HG02610 (cell line): ENCODE results near the gene TLK1.

ENCODE experiments used
- ATAC-seq: cut with Tn5 transposase; IDR thresholded peaks from one replicate; pipeline ENCODE4 v1.9.1; 2021; ENCODE audit warnings: mild to moderate bottlenecking, moderate library complexity; ENCODE audit not compliant: unreplicated experiment

Gene TLK1

DNA sequence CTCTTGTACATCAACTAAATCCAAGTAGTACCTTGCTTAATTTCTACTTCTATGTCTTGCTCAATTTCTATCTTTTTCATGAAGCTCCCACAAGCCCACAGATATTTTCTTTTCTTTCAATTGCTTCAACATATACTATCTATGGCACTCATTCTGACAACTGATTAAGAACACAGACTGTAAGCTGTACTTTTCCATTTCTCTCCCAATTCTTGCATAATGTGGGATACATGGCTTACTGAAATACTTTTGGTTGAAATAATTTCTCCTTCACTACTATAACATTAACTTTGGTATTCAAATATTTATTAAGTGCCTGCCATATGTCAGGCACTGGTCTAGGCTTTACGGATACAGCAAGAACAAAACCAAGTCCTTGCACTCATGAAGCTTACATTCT is 146.8 kb downstream of the TLK1 start:
- no peak for ATAC-seq

GRCh38 chr2:171009386-171009785 is 151.3 kb downstream of the TLK1 start:
- ATAC-seq, result no peak

DNA sequence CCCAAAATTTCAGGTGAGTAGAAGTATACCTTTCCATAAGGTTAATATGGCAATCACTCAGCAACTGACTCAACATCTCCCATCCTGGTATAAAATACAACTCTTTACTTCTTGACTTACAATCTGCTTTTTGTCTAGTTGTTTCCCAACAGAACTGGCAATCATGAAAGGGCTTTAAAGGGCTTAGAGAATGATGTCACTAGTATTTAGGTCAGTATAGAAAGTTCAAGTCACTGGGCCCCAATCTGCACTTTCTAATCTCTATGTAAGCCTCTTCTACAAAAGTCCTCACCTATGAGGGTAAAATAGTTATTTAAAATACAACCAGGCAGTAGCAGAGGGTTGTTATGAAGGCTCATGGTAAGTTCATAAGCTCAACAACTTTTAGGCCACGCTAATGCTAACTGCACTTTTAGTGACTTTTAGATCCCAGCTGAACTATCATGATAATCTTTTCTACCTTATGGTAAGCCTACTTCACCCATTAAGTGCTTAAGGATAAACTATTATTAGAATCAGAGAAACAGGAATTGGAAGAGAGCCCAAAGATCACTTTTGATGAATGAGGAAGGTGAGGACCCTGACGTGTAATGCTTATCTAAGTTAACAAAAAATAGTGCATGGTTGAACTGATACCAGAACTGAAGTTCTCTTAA is 152.0 kb downstream of the TLK1 start:
- no peak for ATAC-seq

DNA sequence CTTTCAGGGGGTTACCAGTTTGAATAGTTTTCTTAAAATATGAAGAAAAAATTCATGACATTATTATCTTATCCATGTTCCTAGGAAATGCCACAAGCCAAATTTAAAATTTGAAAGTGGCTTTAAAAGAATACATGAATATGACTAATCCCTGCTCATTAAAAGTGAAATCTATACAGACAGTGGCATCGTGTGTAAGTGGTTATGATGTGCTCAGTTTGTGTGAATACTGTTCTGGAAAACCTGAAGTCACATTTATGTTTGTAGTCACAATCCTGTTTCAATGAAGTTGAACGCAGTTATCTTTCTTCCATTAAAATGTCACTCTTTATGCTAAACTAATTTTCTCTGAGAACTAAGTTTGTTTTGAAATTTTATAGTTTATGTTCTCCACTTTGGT is 155.9 kb downstream of the TLK1 start:
- ATAC-seq, result no peak

- ATAC-seq, result no peak
These were observed 156.3 kb downstream of the TLK1 start for GRCh38 chr2:171004363-171004762.

DNA sequence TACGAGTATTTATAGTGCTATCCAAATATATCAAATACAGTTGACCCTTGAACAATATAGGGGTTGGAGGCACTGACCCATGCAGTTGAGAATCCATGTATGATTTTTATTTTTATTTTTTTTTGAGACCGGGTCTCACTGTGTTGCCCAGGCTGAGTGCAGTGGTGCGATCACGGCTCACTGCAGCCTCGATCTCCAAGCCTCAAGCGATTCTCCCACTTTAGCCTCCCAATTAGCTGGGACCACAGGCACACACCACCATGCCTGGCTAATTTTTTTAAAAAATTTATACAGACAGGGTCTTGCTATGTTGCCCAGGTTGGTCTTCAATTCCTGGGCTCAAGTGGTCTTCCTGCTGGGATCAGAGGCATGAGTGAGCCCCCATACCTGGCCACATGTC is 161.0 kb downstream of the TLK1 start:
- ATAC-seq, result no peak

GRCh38 chr2:170997893-170998597 is 162.6 kb downstream of the TLK1 start:
- no peak for ATAC-seq

DNA sequence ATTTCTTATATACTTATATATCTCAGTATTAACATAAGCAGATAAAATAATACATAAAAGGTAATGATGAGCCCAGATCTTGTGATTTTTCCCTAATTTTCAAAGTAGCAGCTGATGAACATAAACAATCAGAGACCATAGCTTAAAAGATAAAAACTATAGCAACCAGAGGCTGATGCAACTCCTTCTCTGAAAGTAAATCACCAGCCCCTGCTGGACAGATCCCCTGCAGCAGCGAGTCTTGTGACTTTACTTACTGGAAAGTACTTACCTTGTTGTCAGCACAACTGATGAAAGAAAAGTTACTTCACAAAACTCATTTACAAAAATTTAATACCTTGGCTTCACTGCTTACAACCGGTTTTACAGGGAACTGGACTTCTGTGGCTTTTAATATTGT is 164.4 kb downstream of the TLK1 start:
- no peak for ATAC-seq

- no peak for ATAC-seq
These were observed 169.1 kb downstream of the TLK1 start for GRCh38 chr2:170991398-170992182.

GRCh38 chr2:170986566-170987258 is 174.0 kb downstream of the TLK1 start:
- ATAC-seq, result no peak

GRCh38 chr2:170985407-170985806 is 175.3 kb downstream of the TLK1 start:
- ATAC-seq, result no peak

DNA sequence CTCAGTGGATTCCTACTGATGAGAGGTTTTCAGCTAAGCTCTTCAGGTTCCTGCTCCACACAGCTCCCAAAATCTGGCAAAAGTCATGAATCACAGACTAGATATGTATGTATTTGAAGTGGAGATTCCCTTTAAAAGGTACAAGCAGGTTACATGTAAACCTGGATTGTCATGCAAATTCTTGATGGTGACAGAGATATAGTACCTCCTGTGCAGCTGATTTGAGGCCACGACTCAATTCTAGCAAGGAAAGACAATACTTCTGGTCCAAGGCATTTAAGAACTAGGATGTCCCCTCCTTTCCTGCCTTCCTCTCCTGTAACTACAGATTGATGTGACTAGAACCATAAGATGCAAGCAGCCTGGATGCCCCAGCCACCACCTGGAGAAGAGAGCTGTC is 176.6 kb downstream of the TLK1 start:
- ATAC-seq, result no peak

DNA sequence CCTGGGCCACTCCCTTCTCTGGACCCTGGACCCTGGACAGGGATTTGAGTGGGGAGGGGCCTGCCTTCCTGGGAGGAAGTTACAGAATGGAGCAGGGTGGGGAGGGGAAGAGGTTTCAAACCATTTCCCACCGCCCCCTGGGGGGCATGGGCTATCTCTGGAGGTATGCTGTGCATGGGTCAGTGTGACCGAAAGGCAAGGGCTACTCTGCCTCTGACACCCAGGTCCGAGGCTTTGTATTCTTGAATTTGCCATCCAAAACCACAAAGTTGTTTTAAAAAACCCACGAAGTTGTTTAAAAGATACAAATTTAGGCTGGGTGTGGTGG is 184.8 kb downstream of the TLK1 start:
- no peak for ATAC-seq

GRCh38 chr2:170975127-170975942 is 185.4 kb downstream of the TLK1 start:
- ATAC-seq, result no peak

DNA sequence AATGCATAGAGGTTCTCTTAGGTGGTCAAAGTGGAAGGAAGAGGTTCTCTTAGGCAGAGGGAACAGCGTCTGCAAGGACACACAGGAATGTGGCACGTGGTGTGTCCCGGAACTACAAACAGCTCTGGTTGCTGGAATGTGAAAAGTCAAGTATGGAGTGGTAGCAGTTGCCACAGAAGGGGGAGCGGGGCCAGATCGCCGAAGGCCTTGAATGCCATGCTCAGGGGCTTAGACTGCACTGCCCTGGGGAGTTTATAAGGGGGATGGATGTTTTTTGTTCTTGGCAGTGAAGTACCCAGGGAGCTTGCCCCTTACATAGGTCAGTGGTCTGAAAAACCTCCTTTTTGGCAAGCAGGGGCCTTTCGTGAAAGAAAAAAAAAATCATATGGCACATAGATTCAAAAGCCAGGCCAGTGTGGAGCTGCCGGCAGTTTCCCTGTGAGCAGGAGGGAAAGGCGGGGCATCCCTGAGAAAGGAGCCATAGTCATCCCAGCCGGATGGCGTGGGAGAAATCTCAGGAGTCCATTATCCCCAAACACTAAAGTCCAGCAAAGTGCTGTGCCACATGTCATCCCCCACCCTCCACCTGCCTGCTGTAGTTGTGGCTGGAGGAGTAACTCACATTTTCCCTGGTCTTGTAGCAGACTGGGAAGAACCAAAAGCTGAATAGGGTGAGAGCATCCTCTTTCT is 186.2 kb downstream of the TLK1 start:
- ATAC-seq, result no peak

DNA sequence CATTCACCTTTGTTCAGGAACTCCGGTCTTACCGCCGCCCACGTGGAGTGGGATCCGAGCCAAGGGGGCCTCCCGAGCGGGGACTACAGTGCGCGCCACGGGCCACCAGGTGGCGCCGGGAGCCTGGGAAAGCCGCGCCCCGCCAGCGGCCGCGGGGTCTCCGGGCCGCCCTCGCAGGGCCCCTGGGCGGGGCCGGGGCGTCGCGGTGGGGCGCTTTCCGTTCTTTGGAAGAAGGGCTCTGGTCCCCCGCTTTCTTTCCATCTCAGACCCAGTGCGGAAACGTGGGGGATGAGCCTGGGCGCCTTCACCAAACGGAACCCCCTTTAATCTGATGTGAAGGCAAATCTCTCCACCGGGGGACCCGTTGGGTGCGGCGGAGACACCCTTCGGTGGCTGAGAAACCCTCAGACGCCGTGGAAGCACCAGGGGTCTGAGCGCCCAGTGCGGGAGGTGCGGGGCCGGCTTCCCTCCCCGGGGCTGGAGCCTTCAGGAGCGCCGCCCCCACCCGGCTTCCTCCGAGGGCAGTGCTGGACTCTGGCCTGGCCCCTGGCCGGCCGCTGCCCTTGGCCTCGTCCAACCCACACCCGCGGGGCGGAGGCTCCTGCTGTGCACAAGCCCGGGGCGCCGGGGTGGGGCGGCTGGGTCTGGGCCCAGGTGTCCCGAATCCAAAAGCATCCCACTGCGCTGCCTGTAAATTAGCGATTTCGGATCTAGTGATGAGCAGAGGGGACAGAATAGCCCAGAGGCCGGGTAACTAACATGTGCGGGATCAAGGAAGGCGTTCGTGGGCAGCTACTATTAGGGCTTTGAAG is 187.0 kb downstream of the TLK1 start:
- peak; percentile 92 for ATAC-seq

DNA sequence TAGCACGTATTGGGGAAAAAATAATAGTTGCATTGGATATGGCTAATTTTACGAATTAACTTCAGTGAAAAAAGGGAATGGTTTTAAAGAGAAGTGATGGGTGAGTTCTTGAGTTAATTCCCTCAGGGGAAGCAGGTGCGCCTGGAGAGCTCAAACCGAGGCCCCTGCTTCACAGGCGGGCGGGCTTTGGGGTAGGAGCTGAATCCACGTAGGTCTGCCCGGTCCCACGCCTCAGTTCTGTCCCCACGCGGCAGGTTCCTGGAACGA is 187.5 kb downstream of the TLK1 start:
- ATAC-seq, result no peak

- no peak for ATAC-seq
These were observed 188.1 kb downstream of the TLK1 start for GRCh38 chr2:170972296-170973224.
